SU-DHL-6 (cell line): ENCODE data around the gene PDGFB.

ENCODE experiments used
- H2AFZ ChIP-seq: fragments of 200-600 bp; sonication (generic); 2 replicates; pipeline ENCODE4 v1.6.1; 2014; ENCODE audit warnings: low read depth, mild to moderate bottlenecking, moderate library complexity, mixed read lengths, antibody characterized with exemption, low read length; ENCODE audit not compliant: severe bottlenecking
- H3F3A ChIP-seq: fragments of 200-600 bp; shearing (Covaris generic); 2 replicates; pipeline ENCODE4 v1.6.0; 2016; ENCODE audit warnings: antibody characterized with exemption, mild to moderate bottlenecking; ENCODE audit not compliant: insufficient read depth
- H3K27ac ChIP-seq: fragments of 200-600 bp; sonication (generic); 2 replicates; pipeline ENCODE4 v1.5.1; 2016; ENCODE audit warnings: low read depth, mild to moderate bottlenecking, low read length, moderate library complexity, mixed read lengths
- H3K27me3 ChIP-seq: fragments of 200-600 bp; sonication (generic), shearing (Covaris generic); 2 replicates; pipeline ENCODE4 v1.6.0; 2014; ENCODE audit warnings: mild to moderate bottlenecking, low read length
- H3K36me3 ChIP-seq: fragments of 200-600 bp; sonication (generic); 2 replicates; pipeline ENCODE4 v1.6.1; 2014; ENCODE audit warnings: mild to moderate bottlenecking, low read length, mixed read lengths
- H3K4me2 ChIP-seq: fragments of 300-600, 200-600 bp; shearing (Covaris generic), sonication (generic); 2 replicates; pipeline ENCODE4 v1.6.0; 2014; ENCODE audit warnings: low read length, low read depth, mild to moderate bottlenecking; ENCODE audit not compliant: poor library complexity, severe bottlenecking
- H3K4me3 ChIP-seq: fragments of 200-600 bp; sonication (generic); 2 replicates; pipeline ENCODE4 v1.5.1; 2014; ENCODE audit warnings: antibody characterized with exemption, low read length, mild to moderate bottlenecking, mixed read lengths; ENCODE audit not compliant: insufficient read depth, poor library complexity, severe bottlenecking
- H3K79me2 ChIP-seq: fragments of 200-600 bp; sonication (generic); 2 replicates; pipeline ENCODE4 v1.6.1; 2014; ENCODE audit warnings: mild to moderate bottlenecking, low read length, moderate library complexity; ENCODE audit not compliant: insufficient read depth
- H3K9ac ChIP-seq: fragments of 200-600 bp; sonication (generic); 2 replicates; pipeline ENCODE4 v1.7.0; 2014; ENCODE audit warnings: mild to moderate bottlenecking, low read length
- H3K9me2 ChIP-seq: fragments of 200-600 bp; sonication (generic); replicated peaks from 2 replicates; pipeline ENCODE4 v1.6.1; 2014; ENCODE audit warnings: low read length; ENCODE audit not compliant: insufficient read depth
- H3K9me3 ChIP-seq: fragments of 200-600 bp; sonication (generic); 2 replicates; pipeline ENCODE4 v1.6.1; 2014; ENCODE audit warnings: low read length, mixed read lengths; ENCODE audit not compliant: insufficient read depth
- H4K20me1 ChIP-seq: fragments of 200-600 bp; sonication (generic); 2 replicates; pipeline ENCODE4 v1.6.1; 2014; ENCODE audit warnings: low read depth, mild to moderate bottlenecking, antibody characterized with exemption, low read length, moderate library complexity, mixed read lengths
- CTCF ChIP-seq: fragments of 200-600 bp; sonication (generic); IDR thresholded peaks from one replicate; pipeline ENCODE4 v1.5.1; 2017; ENCODE audit warnings: antibody characterized with exemption, mild to moderate bottlenecking, low read length, moderate library complexity; ENCODE audit not compliant: insufficient read depth, poor library complexity, severe bottlenecking
- EZH2phosphoT487 ChIP-seq: fragments of 200-600 bp; sonication (generic), shearing (Covaris generic); conservative IDR thresholded peaks from 2 replicates; pipeline ENCODE4 v1.6.1; 2018; ENCODE audit warnings: mild to moderate bottlenecking, antibody characterized with exemption, low read length, moderate library complexity, mixed read lengths

Gene PDGFB

DNA sequence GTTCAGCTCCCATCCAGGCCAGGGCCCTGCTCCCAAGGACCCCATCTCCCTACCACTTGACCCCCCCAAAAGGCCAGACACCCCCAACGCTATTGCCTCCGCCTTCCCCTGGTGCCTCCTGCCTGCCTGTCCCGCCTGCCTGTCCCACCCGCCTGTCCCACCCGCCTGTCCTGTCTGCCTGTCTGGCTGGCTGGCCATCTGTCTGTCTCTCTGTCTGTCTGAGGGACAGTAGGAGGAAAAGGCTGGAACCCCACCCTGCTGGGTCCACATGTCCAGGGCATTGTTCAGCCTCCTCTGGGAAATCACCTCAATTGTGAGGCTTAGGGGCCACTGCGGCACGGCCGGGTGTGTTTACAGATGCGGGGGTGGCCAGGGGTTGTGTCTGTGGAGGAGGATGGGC lies 67.0 kb downstream of the PDGFB start:
- no peaks in the 10 kb centered on the region for H3K27me3 ChIP-seq
- H3K4me3 ChIP-seq = no peak overlapping the region
- no peak overlapping the region for H2AFZ ChIP-seq
- H3K79me2 ChIP-seq = no peaks in the 10 kb centered on the region
- no peak overlapping the region for H3K9ac ChIP-seq
- no peak overlapping the region for H3K4me2 ChIP-seq
- TF ChIP-seq CTCF = no peak
- no peak for TF ChIP-seq EZH2phosphoT487
- H3F3A ChIP-seq = no peaks in the 10 kb centered on the region
- H3K9me3 ChIP-seq = no peaks in the 10 kb centered on the region
- no peaks in the 10 kb centered on the region for H3K36me3 ChIP-seq
- H3K27ac ChIP-seq = no peak overlapping the region
- H3K9me2 ChIP-seq = no peaks in the 10 kb centered on the region
- H4K20me1 ChIP-seq = no peaks in the 10 kb centered on the region

GRCh38 chr22:39177456-39177775 lies 67.4 kb downstream of the PDGFB start:
- no peaks in the 10 kb centered on the region for H3F3A ChIP-seq
- no peak overlapping the region for H3K27ac ChIP-seq
- H3K9me3 ChIP-seq = no peaks in the 10 kb centered on the region
- H3K9ac ChIP-seq = no peak overlapping the region
- no peaks in the 10 kb centered on the region for H3K27me3 ChIP-seq
- no peaks in the 10 kb centered on the region for H3K9me2 ChIP-seq
- no peak overlapping the region for H3K4me3 ChIP-seq
- no peak for TF ChIP-seq CTCF
- no peak for TF ChIP-seq EZH2phosphoT487
- no peaks in the 10 kb centered on the region for H3K36me3 ChIP-seq
- H4K20me1 ChIP-seq = no peaks in the 10 kb centered on the region
- no peak overlapping the region for H2AFZ ChIP-seq
- no peaks in the 10 kb centered on the region for H3K79me2 ChIP-seq
- no peak overlapping the region for H3K4me2 ChIP-seq

DNA sequence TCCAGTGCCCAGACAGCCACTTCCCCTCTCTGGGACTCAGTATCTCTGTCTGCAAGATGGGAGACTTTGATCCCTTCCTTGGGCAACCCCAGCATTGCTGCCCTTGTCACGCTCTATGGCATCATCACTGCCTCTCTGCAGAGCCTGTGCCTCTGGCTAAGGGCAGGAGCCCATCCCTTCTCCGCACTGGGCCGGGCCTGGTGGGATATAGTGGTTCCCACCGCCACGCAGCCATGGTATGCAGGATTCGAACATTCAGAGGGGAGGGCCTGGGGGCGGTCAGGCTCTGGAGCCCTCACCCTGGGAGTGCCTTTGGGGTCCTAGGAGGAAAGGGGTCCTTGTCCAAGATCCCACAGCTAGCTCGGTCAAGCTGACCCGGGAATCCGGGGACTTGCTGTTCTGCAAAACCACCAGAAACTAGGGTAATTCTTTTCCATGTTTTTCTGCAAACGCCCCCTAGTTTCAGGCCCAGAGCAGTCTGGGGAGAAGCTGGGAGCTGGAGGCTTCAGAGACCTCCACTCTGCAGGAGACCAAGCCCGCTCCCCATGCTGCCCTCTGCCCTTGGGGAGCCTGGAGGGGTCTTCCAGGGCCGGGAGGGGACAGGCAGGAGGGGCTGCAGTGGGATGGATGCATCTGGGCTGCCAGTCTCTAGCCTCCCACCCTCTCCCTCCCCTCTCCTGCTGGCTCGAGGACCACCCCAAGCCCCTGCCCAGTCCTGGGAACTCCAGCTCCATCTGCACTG lies 67.9 kb downstream of the PDGFB start:
- no peaks in the 10 kb centered on the region for H3K27me3 ChIP-seq
- TF ChIP-seq EZH2phosphoT487 (no peak), CTCF (no peak)
- H3K36me3 ChIP-seq = no peaks in the 10 kb centered on the region
- H3K4me2 ChIP-seq = no peak overlapping the region
- H2AFZ ChIP-seq = no peak overlapping the region
- H3F3A ChIP-seq = no peaks in the 10 kb centered on the region
- H3K27ac ChIP-seq = no peak overlapping the region
- no peaks in the 10 kb centered on the region for H3K9me3 ChIP-seq
- H3K79me2 ChIP-seq = no peaks in the 10 kb centered on the region
- no peaks in the 10 kb centered on the region for H3K9me2 ChIP-seq
- H3K4me3 ChIP-seq = no peak overlapping the region
- H4K20me1 ChIP-seq = no peaks in the 10 kb centered on the region
- H3K9ac ChIP-seq = no peak overlapping the region
